HEK293T (cell line): ENCODE measurements around the gene UBR3.

Experiments
- ELF4 ChIP-seq: fragments of 450-650 bp; IDR thresholded peaks from 2 replicates; pipeline ENCODE4 v1.6.1; 2017; ENCODE audit warnings: antibody characterized with exemption
- PKNOX1 ChIP-seq: fragments of 450-650 bp; IDR thresholded peaks from 2 replicates; pipeline ENCODE4 v1.6.1; 2016
- SP1 ChIP-seq: fragments of 450-650 bp; IDR thresholded peaks from 2 replicates; pipeline ENCODE4 v1.6.1; 2017
- SUZ12 ChIP-seq: fragments of 450-650 bp; IDR thresholded peaks from 2 replicates; pipeline ENCODE4 v1.6.1; 2016; ENCODE audit warnings: mild to moderate bottlenecking

- TF ChIP-seq SP1, result no peak
- no peak for TF ChIP-seq PKNOX1
- no peak for TF ChIP-seq SUZ12
- TF ChIP-seq ELF4, result no peak
Measured at GRCh38 chr2:169868951-169869350, 41.7 kb downstream of the UBR3 start.
